K562 (cell line): Measurements from ENCODE around the gene CNPY4. TPM values are rescaled to one million over a fixed set of nuclear protein-coding genes. Genes with fewer than 3 reads are reported as not detected.

Experiments used
- C11orf30 ChIP-seq: fragments of 450-650 bp; IDR thresholded peaks from 2 replicates; pipeline ENCODE4 v1.6.1; 2016; ENCODE audit warnings: low read depth, mild to moderate bottlenecking
- DACH1 ChIP-seq: fragments of 450-650 bp; IDR thresholded peaks from 2 replicates; pipeline ENCODE4 v1.6.1; 2018; ENCODE audit not compliant: partially characterized antibody
- HMGN3 ChIP-seq: IDR thresholded peaks from 2 replicates; pipeline ENCODE4 v1.6.1; 2011; ENCODE audit warnings: borderline replicate concordance, low read depth, mild to moderate bottlenecking, mixed read lengths, low read length; ENCODE audit not compliant: insufficient read length; ENCODE audit errors: extremely low read depth
- IFI16 ChIP-seq: fragments of 250-450 bp; sonication (Bioruptor Pico); IDR thresholded peaks from 2 replicates; pipeline ENCODE4 v2.1.2; 2022; ENCODE audit warnings: mild to moderate bottlenecking, inconsistent platforms
- JUND ChIP-seq, 2 experiments: IDR thresholded peaks; 2 replicates in 1 of 2; 3 replicates in 1 of 2; pipeline ENCODE4 v1.6.1; 2011; ENCODE audit warnings: borderline replicate concordance in 2 of 2, low read depth in 2 of 2, low read length in 2 of 2, improper control_type of control experiment in 1 of 2, missing biosample characterization in 1 of 2, missing genetic modification characterization in 1 of 2, missing genetic modification reagents in 1 of 2
- KDM1A ChIP-seq, 2 experiments: fragments of 450-650 bp; IDR thresholded peaks; 2 replicates each; pipeline ENCODE4 v1.6.1; 2016; ENCODE audit warnings: mild to moderate bottlenecking in 2 of 2
- LARP7 ChIP-seq: fragments of 450-650 bp; IDR thresholded peaks from 2 replicates; pipeline ENCODE4 v1.6.1; 2016
- NCOA6 ChIP-seq: fragments of 450-650 bp; IDR thresholded peaks from 2 replicates; pipeline ENCODE4 v1.6.1; 2017; ENCODE audit warnings: mild to moderate bottlenecking
- NONO ChIP-seq, 2 experiments: fragments of 200-400 bp in 1 of 2; fragments of 450-650 bp in 1 of 2; formaldehyde crosslinking in 1 of 2; IDR thresholded peaks; 2 replicates each; pipeline ENCODE4 v1.6.1; 2017; ENCODE audit warnings: low read depth in 2 of 2, mild to moderate bottlenecking in 2 of 2, moderate library complexity in 2 of 2, low read length in 1 of 2
- POLR2A ChIP-seq: fragments of 450-650 bp; conservative IDR thresholded peaks from 2 replicates; pipeline ENCODE4 v1.6.1; 2016
- POLR2H ChIP-seq: IDR thresholded peaks from 2 replicates; pipeline ENCODE4 v1.6.1; 2016; ENCODE audit warnings: missing genetic modification characterization, low read depth, mild to moderate bottlenecking, control low read depth, missing compliant biosample characterization, moderate library complexity
- SAFB ChIP-seq: fragments of 200-400 bp; formaldehyde crosslinking; IDR thresholded peaks from 2 replicates; pipeline ENCODE4 v1.6.1; 2017; ENCODE audit warnings: low read depth, low read length, borderline replicate concordance
- SLC30A9 ChIP-seq: fragments of 250-450 bp; sonication (Bioruptor Pico); IDR thresholded peaks from 2 replicates; pipeline ENCODE4 v1.8.0; 2022; ENCODE audit warnings: mild to moderate bottlenecking, moderate library complexity
- SMAD4 ChIP-seq: fragments of 250-450 bp; sonication (Bioruptor Pico); conservative IDR thresholded peaks from 2 replicates; pipeline ENCODE4 v1.8.0; 2021; ENCODE audit warnings: inconsistent platforms, mild to moderate bottlenecking, moderate library complexity
- SRF ChIP-seq, 2 experiments: fragments of 250-450, 450-650 bp in 1 of 2; sonication (Bioruptor Pico) in 1 of 2; sonication (generic) in 1 of 2; formaldehyde crosslinking; IDR thresholded peaks; 2 replicates each; pipeline versions ENCODE4 v1.5.0 to v1.5.1; 2020 to 2022; ENCODE audit warnings: mild to moderate bottlenecking in 1 of 2, missing genetic modification reagents in 1 of 2
- TCFL5 ChIP-seq: fragments of 250-450 bp; sonication (Bioruptor Pico); conservative IDR thresholded peaks from 2 replicates; pipeline ENCODE4 v1.6.1; 2021; ENCODE audit warnings: mild to moderate bottlenecking, moderate library complexity, matching md5 sums
- YY1 ChIP-seq, 3 experiments: IDR thresholded peaks; 2 replicates each; pipeline ENCODE4 v1.6.1; 2011; ENCODE audit warnings: low read length in 2 of 3, mild to moderate bottlenecking in 2 of 3, moderate library complexity in 2 of 3, borderline replicate concordance in 1 of 3, control low read depth in 1 of 3, low read depth in 1 of 3; ENCODE audit not compliant: insufficient read depth in 3 of 3, insufficient replicate concordance in 2 of 3, control insufficient read depth in 1 of 3, insufficient read length in 1 of 3; ENCODE audit errors: extremely low read depth in 1 of 3
- ZNF444 ChIP-seq: fragments of 250-450 bp; sonication (Bioruptor Pico); IDR thresholded peaks from 2 replicates; pipeline ENCODE4 v1.4.0; 2020; ENCODE audit warnings: mild to moderate bottlenecking, moderate library complexity
- ZNF76 ChIP-seq: fragments of 250-450 bp; sonication (Bioruptor Pico); IDR thresholded peaks from 2 replicates; pipeline ENCODE4 v1.4.0; 2020; ENCODE audit warnings: mild to moderate bottlenecking, moderate library complexity, borderline replicate concordance
- polyA plus RNA-seq, 8 experiments: library from polyadenylated mRNA; depleted of rRNA in 4 of 8; stranded (reverse) in 5 of 8; unstranded in 3 of 8; fragments of >200 nt; fragmentation: Nextera tagmentation in 2 of 8; fragmentation: Illumina TruSeq in 1 of 8; extraction: Ambion mirVana in 2 of 8; extraction: Trizol in 1 of 8; gene quantifications; 2 replicates each; pipeline versions ENCODE4 v1.2.1 to v1.2.3, GENCODE V29; 2011 to 2014; ENCODE audit warnings: inconsistent platforms in 1 of 8, missing spikeins in 1 of 8
- total RNA-seq, 7 experiments: library from RNA; depleted of rRNA in 6 of 7; stranded (reverse); fragments of >200 nt in 6 of 7; fragmentation: Illumina TruSeq in 2 of 7; extraction: Trizol in 2 of 7; gene quantifications; 2 replicates each; pipeline versions ENCODE4 v1.2.1 to v1.2.3, GENCODE V29; 2011 to 2021; ENCODE audit warnings: low replicate concordance in 1 of 7
- TF ChIP-seq, protein P1 (sequence below), 3 experiments: IDR thresholded peaks in 2 of 3; conservative IDR thresholded peaks in 1 of 3; 2 replicates each; pipeline ENCODE4 v1.5.1; 2011 to 2012; ENCODE audit warnings: low read length in 3 of 3, mild to moderate bottlenecking in 3 of 3, control low read depth in 2 of 3, improper control_type of control experiment in 1 of 3, inconsistent platforms in 1 of 3, low read depth in 1 of 3, mixed read lengths in 1 of 3, moderate library complexity in 1 of 3; ENCODE audit not compliant: insufficient read depth in 2 of 3
- TF ChIP-seq, protein P2 (sequence below): fragments of 250-450 bp; sonication (Bioruptor Pico); IDR thresholded peaks from 2 replicates; pipeline ENCODE4 v1.5.0; 2021

Gene CNPY4
- total and polyA plus RNA-seq, 9 of the 15 experiments (the other 6 are each of a cell fraction or from before 2014, with no cell fraction given): 1.9 to 11.2 (median 7.0) TPM

DNA sequence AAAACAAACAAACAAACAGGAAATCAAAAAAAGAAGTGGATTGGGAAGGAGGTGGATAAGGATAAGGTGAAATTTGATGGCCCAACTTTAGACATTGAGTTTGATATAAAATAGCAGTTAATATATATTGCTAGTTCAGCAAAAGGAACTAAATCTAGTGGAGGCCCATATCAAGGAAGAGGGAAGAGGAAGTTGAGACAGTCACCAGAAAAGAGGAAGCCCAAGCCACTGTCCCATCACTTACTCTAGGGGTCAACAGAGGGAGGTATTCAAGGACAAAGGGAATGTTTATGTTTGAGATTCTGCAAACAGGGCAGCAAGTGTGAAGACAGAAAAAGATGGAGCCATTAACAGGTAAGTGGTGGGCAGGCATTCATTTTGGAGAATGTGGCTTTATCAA lies 33.0 kb downstream of the CNPY4 start (continued):
- no peak for TF ChIP-seq ZNF76
- no peak for TF ChIP-seq POLR2H (tag)
- TF ChIP-seq, protein P1, sequence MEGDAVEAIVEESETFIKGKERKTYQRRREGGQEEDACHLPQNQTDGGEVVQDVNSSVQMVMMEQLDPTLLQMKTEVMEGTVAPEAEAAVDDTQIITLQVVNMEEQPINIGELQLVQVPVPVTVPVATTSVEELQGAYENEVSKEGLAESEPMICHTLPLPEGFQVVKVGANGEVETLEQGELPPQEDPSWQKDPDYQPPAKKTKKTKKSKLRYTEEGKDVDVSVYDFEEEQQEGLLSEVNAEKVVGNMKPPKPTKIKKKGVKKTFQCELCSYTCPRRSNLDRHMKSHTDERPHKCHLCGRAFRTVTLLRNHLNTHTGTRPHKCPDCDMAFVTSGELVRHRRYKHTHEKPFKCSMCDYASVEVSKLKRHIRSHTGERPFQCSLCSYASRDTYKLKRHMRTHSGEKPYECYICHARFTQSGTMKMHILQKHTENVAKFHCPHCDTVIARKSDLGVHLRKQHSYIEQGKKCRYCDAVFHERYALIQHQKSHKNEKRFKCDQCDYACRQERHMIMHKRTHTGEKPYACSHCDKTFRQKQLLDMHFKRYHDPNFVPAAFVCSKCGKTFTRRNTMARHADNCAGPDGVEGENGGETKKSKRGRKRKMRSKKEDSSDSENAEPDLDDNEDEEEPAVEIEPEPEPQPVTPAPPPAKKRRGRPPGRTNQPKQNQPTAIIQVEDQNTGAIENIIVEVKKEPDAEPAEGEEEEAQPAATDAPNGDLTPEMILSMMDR (IDR thresholded peaks at IDR 0.05 in 2 of 3, conservative IDR thresholded peaks at IDR 0.05 in 1 of 3; ENCODE audit: insufficient read depth in 2 of 3, low read depth in 1 of 3, low read length in 3 of 3): peak in 1 of 3 experiments; percentile 37; a peak in 2 of 6 replicates
- TF ChIP-seq DACH1: no peak
- no peak for TF ChIP-seq TCFL5
- TF ChIP-seq NCOA6: no peak
- TF ChIP-seq SMAD4 (CRISPR knock-in tag): no peak
- TF ChIP-seq IFI16 (CRISPR knock-in tag): no peak
- no peak for TF ChIP-seq HMGN3
- TF ChIP-seq NONO (IDR thresholded peaks at IDR 0.05; ENCODE audit: low read depth in 2 of 2, low read length in 1 of 2): no peak
- TF ChIP-seq SRF (CRISPR knock-in tag; IDR thresholded peaks at IDR 0.05): peak in 1 of 2 experiments; percentile 83; a peak in 1 of 4 replicates
- TF ChIP-seq SAFB: no peak
- TF ChIP-seq POLR2A: 0 out of 2 replicates have a peak, but pooled peaks have one; percentile 9
- no peak for TF ChIP-seq YY1 (IDR thresholded peaks at IDR 0.05; ENCODE audit: borderline replicate concordance in 1 of 3, control insufficient read depth in 1 of 3, extremely low read depth in 1 of 3, insufficient read depth in 3 of 3, insufficient read length in 1 of 3, insufficient replicate concordance in 2 of 3, low read depth in 1 of 3, low read length in 2 of 3)
- TF ChIP-seq JUND (IDR thresholded peaks at IDR 0.05; ENCODE audit: borderline replicate concordance, low read depth, low read length): 0 out of 2 replicates have a peak, but pooled peaks have one; percentile 24
- TF ChIP-seq JUND (tag; IDR thresholded peaks at IDR 0.05; ENCODE audit: borderline replicate concordance, low read depth, low read length): peak; percentile 35; the same call in 1 of the 3 replicates
- TF ChIP-seq ZNF444 (CRISPR knock-in tag): no peak
- no peak for TF ChIP-seq SLC30A9 (CRISPR knock-in tag)
- TF ChIP-seq, protein P2, sequence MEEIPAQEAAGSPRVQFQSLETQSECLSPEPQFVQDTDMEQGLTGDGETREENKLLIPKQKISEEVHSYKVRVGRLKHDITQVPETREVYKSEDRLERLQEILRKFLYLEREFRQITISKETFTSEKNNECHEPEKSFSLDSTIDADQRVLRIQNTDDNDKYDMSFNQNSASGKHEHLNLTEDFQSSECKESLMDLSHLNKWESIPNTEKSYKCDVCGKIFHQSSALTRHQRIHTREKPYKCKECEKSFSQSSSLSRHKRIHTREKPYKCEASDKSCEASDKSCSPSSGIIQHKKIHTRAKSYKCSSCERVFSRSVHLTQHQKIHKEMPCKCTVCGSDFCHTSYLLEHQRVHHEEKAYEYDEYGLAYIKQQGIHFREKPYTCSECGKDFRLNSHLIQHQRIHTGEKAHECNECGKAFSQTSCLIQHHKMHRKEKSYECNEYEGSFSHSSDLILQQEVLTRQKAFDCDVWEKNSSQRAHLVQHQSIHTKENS (CRISPR knock-in tag): no peak
- no peak for TF ChIP-seq LARP7
- TF ChIP-seq KDM1A (IDR thresholded peaks at IDR 0.05): peak; percentile 27 to 41; a peak in 2 of 4 replicates
- peak; percentile 93 for TF ChIP-seq C11orf30
- TF ChIP-seq, all 486 proteins: peak for 43
